ENCODE results near the gene LRIT3. TPM values are rescaled to one million over a fixed set of nuclear protein-coding genes. Genes with fewer than 3 reads are reported as not detected.

Gene LRIT3
- total and polyA plus RNA-seq, 2 experiments from 2014 or later = 0.13 TPM; not detected in 1

DNA sequence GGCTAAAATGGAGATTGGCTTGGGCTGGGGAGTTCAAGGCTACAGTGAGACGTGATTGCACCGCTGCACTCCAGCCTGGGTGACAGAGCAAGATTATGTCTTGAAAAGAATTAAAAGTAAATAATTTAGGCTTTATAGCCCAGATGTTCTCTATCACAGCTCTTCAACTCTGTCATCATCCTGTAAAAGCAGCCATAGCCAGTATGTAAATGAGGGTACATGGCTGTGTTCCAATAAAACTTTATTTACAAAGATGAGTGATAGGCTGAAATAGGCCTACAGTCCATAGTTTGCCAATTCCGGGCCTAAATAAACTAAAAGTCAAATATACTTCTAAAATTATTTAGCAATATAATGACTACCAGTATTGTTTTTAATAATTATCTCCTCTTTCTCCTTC, 10.9 kb upstream of the LRIT3 start:
- H3K4me1 ChIP-seq (ENCODE audit: insufficient read depth) = no peaks in the 10 kb centered on the region
- H3K27ac ChIP-seq = no peak overlapping the region
- no peak overlapping the region for H2AFZ ChIP-seq
- H3K79me2 ChIP-seq = no peaks in the 10 kb centered on the region
- H3K4me3 ChIP-seq = no peak overlapping the region
- TF ChIP-seq, protein P1, sequence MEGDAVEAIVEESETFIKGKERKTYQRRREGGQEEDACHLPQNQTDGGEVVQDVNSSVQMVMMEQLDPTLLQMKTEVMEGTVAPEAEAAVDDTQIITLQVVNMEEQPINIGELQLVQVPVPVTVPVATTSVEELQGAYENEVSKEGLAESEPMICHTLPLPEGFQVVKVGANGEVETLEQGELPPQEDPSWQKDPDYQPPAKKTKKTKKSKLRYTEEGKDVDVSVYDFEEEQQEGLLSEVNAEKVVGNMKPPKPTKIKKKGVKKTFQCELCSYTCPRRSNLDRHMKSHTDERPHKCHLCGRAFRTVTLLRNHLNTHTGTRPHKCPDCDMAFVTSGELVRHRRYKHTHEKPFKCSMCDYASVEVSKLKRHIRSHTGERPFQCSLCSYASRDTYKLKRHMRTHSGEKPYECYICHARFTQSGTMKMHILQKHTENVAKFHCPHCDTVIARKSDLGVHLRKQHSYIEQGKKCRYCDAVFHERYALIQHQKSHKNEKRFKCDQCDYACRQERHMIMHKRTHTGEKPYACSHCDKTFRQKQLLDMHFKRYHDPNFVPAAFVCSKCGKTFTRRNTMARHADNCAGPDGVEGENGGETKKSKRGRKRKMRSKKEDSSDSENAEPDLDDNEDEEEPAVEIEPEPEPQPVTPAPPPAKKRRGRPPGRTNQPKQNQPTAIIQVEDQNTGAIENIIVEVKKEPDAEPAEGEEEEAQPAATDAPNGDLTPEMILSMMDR (IDR thresholded peaks at IDR 0.05; ENCODE audit: poor library complexity) = no peak
- TF ChIP-seq EZH2phosphoT487 (IDR thresholded peaks at IDR 0.05; ENCODE audit: low read depth, severe bottlenecking, unreplicated experiment) (no peak), EZH2 (IDR thresholded peaks at IDR 0.05; ENCODE audit: borderline replicate concordance) (no peak)
- no peak for DNase-seq (ENCODE audit: low spot score)
- H3K4me2 ChIP-seq = no peak overlapping the region
- H3K27me3 ChIP-seq = no peaks in the 10 kb centered on the region
- H3K9me3 ChIP-seq (ENCODE audit: low read depth) = no peaks in the 10 kb centered on the region
- WGBS (ENCODE audit: low lambda C conversion rate, missing lambda C conversion rate) = 89% methylated on average over 3 of the region's 3 CpGs
- H4K20me1 ChIP-seq (ENCODE audit: insufficient read depth, poor library complexity, severe bottlenecking) = no peaks in the 10 kb centered on the region
- H3K36me3 ChIP-seq (replicated peaks; ENCODE audit: insufficient read depth, low read depth) = no peaks in the 10 kb centered on the region
- no peaks in the 10 kb centered on the region for H3K9me2 ChIP-seq (replicated peaks; ENCODE audit: insufficient read depth)

DNA sequence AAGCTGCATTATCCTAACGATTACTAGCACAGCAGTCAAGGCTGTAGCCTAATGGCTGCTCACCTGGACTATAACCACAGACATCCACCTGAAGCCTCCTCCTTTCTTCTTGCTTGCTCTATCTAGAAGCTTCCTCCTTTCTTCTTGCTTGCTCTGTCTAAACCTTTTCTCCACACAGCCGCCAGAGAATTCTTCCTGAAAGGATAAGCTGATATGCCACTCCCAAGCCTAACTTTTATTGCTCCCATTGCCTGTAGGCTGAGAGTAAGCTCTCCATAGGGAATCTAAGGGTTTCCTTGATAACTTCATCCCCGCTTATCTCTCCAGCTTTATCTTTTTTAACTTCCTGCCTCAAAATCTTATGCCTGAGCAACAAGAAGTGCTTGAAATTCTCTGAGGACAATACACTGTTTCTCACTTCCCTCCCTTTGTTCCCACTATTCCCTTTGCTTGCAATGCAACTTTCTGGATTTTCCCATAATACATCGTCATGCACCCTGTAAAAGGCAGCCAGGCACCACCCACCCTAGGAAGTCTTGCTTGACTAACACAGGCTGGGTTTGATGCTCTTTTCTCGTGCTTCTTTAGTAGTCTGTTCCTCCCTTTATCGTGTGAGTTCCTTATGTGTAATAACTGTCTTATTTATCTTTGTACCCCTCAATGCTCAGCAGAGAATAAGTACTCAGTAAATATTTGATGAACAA, 1.4 kb upstream of the LRIT3 start:
- Histone ChIP-seq H3K4me2 (peak overlapping the region; percentile 20), H2AFZ (no peak overlapping the region)

DNA sequence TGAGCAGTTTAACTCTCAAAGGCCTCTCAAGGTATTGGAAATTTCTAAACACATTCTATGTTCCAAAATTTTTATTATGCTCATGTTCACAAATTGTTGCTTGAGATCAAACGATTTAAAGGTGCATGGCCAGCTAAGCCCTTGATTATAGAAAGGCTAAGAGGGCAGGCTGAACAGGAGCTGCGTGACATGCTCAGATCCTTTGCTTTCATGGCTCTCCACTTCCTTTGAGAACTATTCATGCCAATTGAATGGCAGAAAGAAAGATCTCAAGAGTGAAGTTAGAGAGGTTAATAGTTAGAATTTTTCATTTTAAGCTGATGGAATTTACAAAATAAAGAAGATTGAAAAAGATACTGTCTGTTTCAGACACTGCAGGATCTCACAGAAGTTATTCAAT, 594 bp downstream of the LRIT3 start:
- WGBS (ENCODE audit: low lambda C conversion rate, missing lambda C conversion rate) = 81% methylated on average over 2 of the region's 2 CpGs
- TF ChIP-seq, protein P1 (IDR thresholded peaks at IDR 0.05; ENCODE audit: poor library complexity) = no peak
- TF ChIP-seq EZH2 (IDR thresholded peaks at IDR 0.05; ENCODE audit: borderline replicate concordance) (no peak), EZH2phosphoT487 (IDR thresholded peaks at IDR 0.05; ENCODE audit: low read depth, severe bottlenecking, unreplicated experiment) (no peak)
- DNase-seq (ENCODE audit: low spot score) = no peak

More for the DNA sequence above, 1.4 kb upstream of the LRIT3 start:
- H3K27ac ChIP-seq = no peak overlapping the region
- no peaks in the 10 kb centered on the region for H3K79me2 ChIP-seq
- 34% methylated on average over 6 of the region's 6 CpGs for WGBS (ENCODE audit: low lambda C conversion rate, missing lambda C conversion rate)
- no peak overlapping the region for H3K4me3 ChIP-seq
- H4K20me1 ChIP-seq (ENCODE audit: insufficient read depth, poor library complexity, severe bottlenecking) = no peaks in the 10 kb centered on the region
- no peaks in the 10 kb centered on the region for H3K36me3 ChIP-seq (replicated peaks; ENCODE audit: insufficient read depth, low read depth)
- TF ChIP-seq, protein P1 (IDR thresholded peaks at IDR 0.05; ENCODE audit: poor library complexity) = no peak
- TF ChIP-seq EZH2phosphoT487 (IDR thresholded peaks at IDR 0.05; ENCODE audit: low read depth, severe bottlenecking, unreplicated experiment) (no peak), EZH2 (IDR thresholded peaks at IDR 0.05; ENCODE audit: borderline replicate concordance) (no peak)
- peak; percentile 33 for DNase-seq (ENCODE audit: low spot score)
- H3K27me3 ChIP-seq = no peaks in the 10 kb centered on the region
- no peaks in the 10 kb centered on the region for H3K9me3 ChIP-seq (ENCODE audit: low read depth)
- H3K4me1 ChIP-seq (ENCODE audit: insufficient read depth) = no peaks in the 10 kb centered on the region
- H3K9me2 ChIP-seq (replicated peaks; ENCODE audit: insufficient read depth) = no peaks in the 10 kb centered on the region

More for the DNA sequence above, 594 bp downstream of the LRIT3 start:
- Histone ChIP-seq H3K4me1 (ENCODE audit: insufficient read depth) (no peaks in the 10 kb centered on the region), H3K9me3 (ENCODE audit: low read depth) (no peaks in the 10 kb centered on the region), H4K20me1 (ENCODE audit: insufficient read depth, poor library complexity, severe bottlenecking) (no peaks in the 10 kb centered on the region), H3K27me3 (no peaks in the 10 kb centered on the region), H3K4me2 (no peak overlapping the region), H3K27ac (no peak overlapping the region), H3K4me3 (no peak overlapping the region), H3K79me2 (no peaks in the 10 kb centered on the region), H3K36me3 (replicated peaks; ENCODE audit: insufficient read depth, low read depth) (no peaks in the 10 kb centered on the region), H3K9me2 (replicated peaks; ENCODE audit: insufficient read depth) (no peaks in the 10 kb centered on the region), H2AFZ (no peak overlapping the region)

Data from hepatocyte (in vitro differentiated cells).